CD4-positive, alpha-beta T cell (primary cell): ENCODE measurements around the gene TP53BP2. TPM values are rescaled to one million over a fixed set of nuclear protein-coding genes. Genes with fewer than 3 reads are reported as not detected.
"Not testable (repeated sequence)": the region's sequence is repeated elsewhere in the genome, so short reads cannot be mapped to it uniquely, and the experiment has no call there.

Source experiments
- ATAC-seq: fragments of 200-7000 bp; cut with Tn5 transposase; one replicate; pipeline ENCODE4 v1.10.0; 2022; ENCODE audit warnings: mild to moderate bottlenecking; ENCODE audit not compliant: poor library complexity
- CTCF ChIA-PET: fragments of 350-600 bp; sonication (Branson Sonifier 250); formaldehyde crosslinking; loops from one replicate; lab custom pipeline; 2021; ENCODE audit warnings: antibody characterized with exemption, inconsistent platforms; lab: Charles Lee
- POLR2A ChIA-PET: fragments of 350-600 bp; sonication (Branson Sonifier 250); formaldehyde crosslinking; loops from one replicate; lab custom pipeline; 2021; ENCODE audit warnings: antibody characterized with exemption, inconsistent platforms; lab: Charles Lee
- DNase-seq, 14 experiments: peaks; one replicate each; pipeline ENCODE4 v3.0.0-alpha.2; 2013 to 2020; ENCODE audit warnings: mixed read lengths in 2 of 14
- H3K27ac ChIP-seq, 2 donors: one replicate each; pipeline versions ENCODE4 v1.5.1 to v1.7.0; 2013; ENCODE audit warnings: low read length in 2 of 2, low read depth in 1 of 2, mild to moderate bottlenecking in 1 of 2
- H3K27me3 ChIP-seq, 2 experiments: 1 replicate in 1 of 2; 2 replicates in 1 of 2; pipeline versions ENCODE4 v1.6.1 to v1.7.0; 2013; ENCODE audit warnings: low read length in 2 of 2, control low read depth in 1 of 2, mild to moderate bottlenecking in 1 of 2, moderate library complexity in 1 of 2; ENCODE audit not compliant: insufficient read depth in 2 of 2, control insufficient read depth in 1 of 2
- H3K36me3 ChIP-seq: one replicate; pipeline ENCODE4 v1.6.1; 2013; ENCODE audit warnings: low read length, control low read depth; ENCODE audit not compliant: insufficient read depth
- H3K4me1 ChIP-seq: one replicate; pipeline ENCODE4 v1.6.1; 2013; ENCODE audit warnings: low read length, control low read depth; ENCODE audit not compliant: insufficient read depth
- H3K4me3 ChIP-seq: one replicate; pipeline ENCODE4 v1.5.1; 2013; ENCODE audit warnings: mild to moderate bottlenecking, low read length, moderate library complexity
- H3K9me3 ChIP-seq, 2 experiments: 1 replicate in 1 of 2; 2 replicates in 1 of 2; pipeline versions ENCODE4 v1.6.1 to v1.7.0; 2013; ENCODE audit warnings: low read length in 2 of 2, mild to moderate bottlenecking in 2 of 2, control low read depth in 1 of 2, moderate library complexity in 1 of 2; ENCODE audit not compliant: control insufficient read depth in 1 of 2, insufficient read depth in 1 of 2
- H3K27ac Mint-ChIP-seq: one replicate; pipeline ENCODE4 v1.8.0; 2020; ENCODE audit warnings: mixed read lengths
- H3K27me3 Mint-ChIP-seq: one replicate; pipeline ENCODE4 v1.8.0; 2021; ENCODE audit warnings: mixed read lengths
- H3K36me3 Mint-ChIP-seq: one replicate; pipeline ENCODE4 v1.8.0; 2021; ENCODE audit warnings: low read depth, mixed read lengths
- H3K4me1 Mint-ChIP-seq: one replicate; pipeline ENCODE4 v1.8.0; 2021; ENCODE audit warnings: low read depth, mixed read lengths
- H3K4me3 Mint-ChIP-seq: one replicate; pipeline ENCODE4 v1.8.0; 2020; ENCODE audit warnings: mild to moderate bottlenecking, mixed read lengths
- H3K9me3 Mint-ChIP-seq: one replicate; pipeline ENCODE4 v1.8.0; 2020; ENCODE audit warnings: mixed read lengths
- CTCF ChIP-seq: fragments of 200-600 bp; IDR thresholded peaks from one replicate; pipeline ENCODE4 v1.8.0; 2022; ENCODE audit warnings: antibody characterized with exemption, mild to moderate bottlenecking
- intact Hi-C, 2 experiments: fragments of 100-400 bp; cut with DNase I in 1 of 2; cut with micrococcal nuclease in 1 of 2; formaldehyde crosslinking; loops; one replicate each; pipeline versions ENCODE4 v1.15.1 to v1.9.0; 2023 to 2025; cut with DNase I, micrococcal nuclease
- total RNA-seq, 174 experiments: library from RNA in 2 of 174; stranded (reverse) in 2 of 174; gene quantifications; one replicate each; pipeline ENCODE4 v1.2.3 and lab custom pipeline; 2021 to 2026

The TP53BP2 gene
- total RNA-seq, 2 experiments from 2014 or later: 104 to 119 TPM

GRCh38 chr1:223819730-223820514 lies 25.8 kb downstream of the TP53BP2 start:
- no peaks in the 10 kb centered on the region for H3K27me3 Mint-ChIP-seq
- Histone ChIP-seq H3K4me3 (no peak overlapping the region), H3K27me3 (no peaks in the 10 kb centered on the region), H3K27ac (no peak overlapping the region), H3K4me1 (peaks cover 3% of the 10 kb centered on the region), H3K36me3 (peaks cover 14% of the 10 kb centered on the region), H3K9me3 (no peaks in the 10 kb centered on the region)
- no peak for ATAC-seq
- CTCF ChIA-PET: interaction anchor here (1.0 to 2.1 kb wide), 2 partner anchors 8 to 26 kb away, joined by 3 to 6 read pairs; partner anchors contain the start of gene TP53BP2
- peaks cover 61% of the 10 kb centered on the region for H3K4me1 Mint-ChIP-seq
- POLR2A ChIA-PET: interaction anchor here (1.1 kb wide), 1 partner anchor 20 kb away, joined by 3 read pairs; no protein-coding TSS in a partner anchor
- H3K9me3 Mint-ChIP-seq: no peaks in the 10 kb centered on the region
- no peak overlapping the region for H3K4me3 Mint-ChIP-seq
- intact Hi-C loops: loop anchor here in 1 of 2 experiments (10.0 kb wide), 2 partner anchors 185 to 515 kb away; partner anchors contain the start of gene NVL
- H3K27ac Mint-ChIP-seq: no peak overlapping the region
- no peak for TF ChIP-seq CTCF
- DNase-seq: no peak
- H3K36me3 Mint-ChIP-seq: peaks cover 45% of the 10 kb centered on the region

- POLR2A ChIA-PET, H3K27ac ChIP-seq, DNase-seq, H3K4me3 ChIP-seq, H3K9me3 ChIP-seq, H3K4me3 Mint-ChIP-seq, H3K9me3 Mint-ChIP-seq, ATAC-seq, H3K27me3 Mint-ChIP-seq, H3K27me3 ChIP-seq, H3K27ac Mint-ChIP-seq: not testable (repeated sequence)
- Histone ChIP-seq H3K4me1 (peaks cover 15% of the 10 kb centered on the region), H3K36me3 (peaks cover 29% of the 10 kb centered on the region)
- peaks cover 52% of the 10 kb centered on the region for H3K4me1 Mint-ChIP-seq
- CTCF ChIA-PET: interaction anchor here (0.9 kb wide), 1 partner anchor 71 kb away, joined by 3 read pairs; no protein-coding TSS in a partner anchor
- intact Hi-C loops: loop anchor here in 1 of 2 experiments (10.0 kb wide), 2 partner anchors 188 to 518 kb away; partner anchors contain the start of gene NVL
- peaks cover 62% of the 10 kb centered on the region for H3K36me3 Mint-ChIP-seq
Measured at GRCh38 chr1:223817265-223817664, 28.5 kb downstream of the TP53BP2 start.

DNA sequence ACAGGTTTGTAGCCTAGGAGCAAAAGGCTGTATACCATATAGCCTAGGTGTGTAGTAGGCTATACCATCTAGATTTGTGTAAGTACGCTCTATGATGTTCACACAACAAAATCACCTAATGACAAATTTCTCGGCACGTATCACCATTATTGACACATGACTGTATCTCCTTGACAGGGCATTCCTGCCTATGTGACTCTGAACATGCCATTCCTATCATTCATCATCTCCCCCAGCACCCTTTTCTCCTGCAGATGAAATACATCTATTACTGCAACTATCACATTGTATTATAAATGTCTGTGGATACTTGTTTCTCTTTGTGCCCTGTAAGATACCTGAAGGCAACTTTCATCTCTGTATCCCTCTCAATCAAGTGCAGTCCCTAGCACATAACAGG lies 29.9 kb downstream of the TP53BP2 start:
- ATAC-seq (no peak), DNase-seq (no peak)
- no peaks in the 10 kb centered on the region for H3K27me3 Mint-ChIP-seq
- peaks cover 33% of the 10 kb centered on the region for H3K36me3 ChIP-seq
- intact Hi-C loops: loop anchor here in 1 of 2 experiments (2.0 to 10.0 kb wide), 3 partner anchors 29 to 519 kb away; partner anchors contain the start of genes NVL and TP53BP2
- no peak for TF ChIP-seq CTCF
- H3K4me3 Mint-ChIP-seq: no peak overlapping the region
- peaks cover 65% of the 10 kb centered on the region for H3K36me3 Mint-ChIP-seq
- ChIA-PET POLR2A (no interaction called here), CTCF (no interaction called here)
- no peaks in the 10 kb centered on the region for H3K27me3 ChIP-seq
- no peaks in the 10 kb centered on the region for H3K9me3 Mint-ChIP-seq
- no peak overlapping the region for H3K27ac ChIP-seq
- peaks cover 46% of the 10 kb centered on the region for H3K4me1 Mint-ChIP-seq
- no peak overlapping the region for H3K4me3 ChIP-seq
- no peak overlapping the region for H3K27ac Mint-ChIP-seq
- H3K9me3 ChIP-seq: no peaks in the 10 kb centered on the region
- peaks cover 15% of the 10 kb centered on the region for H3K4me1 ChIP-seq
